HG02938 (cell line): Measurements from ENCODE around the gene GAREM1.
"Not testable (repeated sequence)": the region's sequence is repeated elsewhere in the genome, so short reads cannot be mapped to it uniquely, and the experiment has no call there.

Source experiments
- ATAC-seq: cut with Tn5 transposase; IDR thresholded peaks from one replicate; pipeline ENCODE4 v1.9.1; 2021; ENCODE audit warnings: mild to moderate bottlenecking, moderate library complexity; ENCODE audit not compliant: unreplicated experiment

Gene GAREM1

GRCh38 chr18:32372381-32373061 is 98.2 kb downstream of the GAREM1 start:
- ATAC-seq, result no peak

- ATAC-seq, result no peak
These were observed 98.7 kb downstream of the GAREM1 start for GRCh38 chr18:32372047-32372380.

GRCh38 chr18:32371384-32371783 is 99.3 kb downstream of the GAREM1 start:
- no peak for ATAC-seq

DNA sequence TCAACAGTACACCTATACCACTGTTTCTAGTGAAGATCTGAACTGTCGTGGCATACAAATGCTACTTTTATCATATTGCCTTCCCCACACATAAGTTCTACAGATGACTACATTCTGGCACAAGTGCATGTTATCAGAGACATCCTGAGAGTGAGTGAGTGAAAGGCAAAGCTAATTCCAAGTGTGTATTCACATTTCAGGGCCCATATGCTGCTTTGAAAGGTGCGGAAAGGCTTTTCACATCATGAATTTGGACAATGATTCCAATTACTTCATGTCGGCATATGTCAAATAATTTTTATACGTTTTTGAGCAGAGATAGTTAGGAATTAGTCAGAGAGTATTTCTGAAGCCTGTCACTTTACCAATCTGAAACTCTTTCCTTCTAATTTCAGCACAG is 101.7 kb downstream of the GAREM1 start:
- no peak for ATAC-seq

- no peak for ATAC-seq
These were observed 102.5 kb downstream of the GAREM1 start for GRCh38 chr18:32368170-32368569.

DNA sequence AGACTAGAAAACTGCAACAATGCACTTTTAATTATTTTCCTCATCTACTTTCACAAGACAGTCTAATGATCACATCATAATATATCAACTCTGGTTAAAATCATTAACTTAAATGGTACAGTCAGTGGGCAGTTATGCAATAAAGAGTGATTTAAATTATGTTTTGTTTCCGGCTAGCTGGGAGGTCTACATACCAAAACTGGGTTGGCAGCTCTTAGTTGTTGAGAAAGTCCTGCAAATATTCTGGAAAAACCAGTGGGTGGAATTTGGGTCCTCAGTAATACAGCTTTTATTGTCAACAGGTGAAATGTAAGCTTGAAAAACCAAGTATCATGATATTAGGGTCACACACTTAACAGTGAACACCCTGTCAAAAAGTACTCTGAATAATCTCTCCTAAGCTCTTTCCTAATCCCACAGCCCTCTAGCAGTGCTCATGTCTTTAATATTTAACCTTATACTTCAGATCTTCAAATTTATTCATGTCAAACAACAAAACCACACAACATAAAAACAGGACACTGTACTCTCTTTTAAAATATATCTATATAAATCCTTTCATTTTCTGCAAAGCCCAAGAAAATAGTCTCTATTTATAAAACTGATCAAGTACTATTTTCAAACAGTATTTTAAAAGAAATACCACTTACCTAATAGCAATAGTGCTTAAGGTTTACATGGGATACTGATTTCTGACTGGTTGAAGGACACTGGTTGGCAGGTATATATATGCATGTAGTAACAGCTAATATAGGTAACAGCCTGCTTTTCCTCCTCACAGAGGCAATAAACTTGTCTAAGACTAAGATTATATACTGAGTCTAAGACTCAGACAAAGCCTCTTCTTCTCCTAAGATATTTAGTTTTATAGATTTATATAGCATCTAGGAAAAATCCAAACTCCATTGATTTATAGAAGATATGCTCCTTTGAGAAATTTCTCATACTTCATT is 103.8 kb downstream of the GAREM1 start:
- ATAC-seq, result no peak

- no peak for ATAC-seq
These were observed 108.2 kb downstream of the GAREM1 start for GRCh38 chr18:32362484-32362883.

GRCh38 chr18:32360682-32361345 is 109.9 kb downstream of the GAREM1 start:
- no peak for ATAC-seq

- no peak for ATAC-seq
These were observed 112.2 kb downstream of the GAREM1 start for GRCh38 chr18:32358529-32358928.

- ATAC-seq, result no peak
These were observed 112.6 kb downstream of the GAREM1 start for GRCh38 chr18:32358075-32358474.

- no peak for ATAC-seq
These were observed 114.8 kb downstream of the GAREM1 start for GRCh38 chr18:32355896-32356295.

DNA sequence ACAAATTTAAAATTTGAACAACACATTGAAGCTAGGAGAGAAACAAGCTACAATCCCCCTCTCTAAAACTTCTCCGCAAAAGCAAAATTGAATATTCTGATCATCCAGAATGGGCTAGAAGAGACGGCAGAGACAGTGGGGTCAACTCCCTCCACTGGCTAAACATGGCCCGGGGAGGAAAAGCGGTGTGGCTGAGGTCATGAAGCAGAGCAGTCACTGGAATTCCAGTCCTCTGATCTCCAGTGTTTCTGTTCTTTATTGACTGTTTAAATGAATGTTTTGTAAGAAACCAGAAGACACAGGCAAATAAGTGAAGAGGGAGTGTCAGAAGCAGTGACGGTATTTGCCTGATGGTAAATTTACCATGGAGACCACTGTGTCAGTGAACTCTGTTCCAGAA is 116.2 kb downstream of the GAREM1 start:
- ATAC-seq, result no peak

DNA sequence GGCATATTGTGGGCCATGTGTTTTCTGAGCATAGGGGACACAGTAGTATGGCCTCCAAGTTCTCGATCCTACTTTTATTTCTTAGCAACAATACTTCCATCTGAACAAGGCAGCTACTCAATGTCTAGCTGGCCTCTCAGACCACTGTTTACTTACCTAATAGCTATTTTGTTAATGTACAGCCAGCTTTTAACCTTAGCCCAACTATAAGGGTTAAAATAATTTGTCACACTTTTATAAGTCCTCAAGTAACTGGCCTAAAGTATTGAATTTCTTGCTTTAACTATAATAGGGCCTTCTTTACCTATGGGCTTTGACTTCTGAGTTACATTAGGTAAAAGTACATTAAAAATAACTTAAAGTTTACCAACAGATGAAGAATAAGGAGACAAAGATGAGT is 117.4 kb downstream of the GAREM1 start:
- no peak for ATAC-seq

GRCh38 chr18:32351032-32351431 is 119.7 kb downstream of the GAREM1 start:
- no peak for ATAC-seq

DNA sequence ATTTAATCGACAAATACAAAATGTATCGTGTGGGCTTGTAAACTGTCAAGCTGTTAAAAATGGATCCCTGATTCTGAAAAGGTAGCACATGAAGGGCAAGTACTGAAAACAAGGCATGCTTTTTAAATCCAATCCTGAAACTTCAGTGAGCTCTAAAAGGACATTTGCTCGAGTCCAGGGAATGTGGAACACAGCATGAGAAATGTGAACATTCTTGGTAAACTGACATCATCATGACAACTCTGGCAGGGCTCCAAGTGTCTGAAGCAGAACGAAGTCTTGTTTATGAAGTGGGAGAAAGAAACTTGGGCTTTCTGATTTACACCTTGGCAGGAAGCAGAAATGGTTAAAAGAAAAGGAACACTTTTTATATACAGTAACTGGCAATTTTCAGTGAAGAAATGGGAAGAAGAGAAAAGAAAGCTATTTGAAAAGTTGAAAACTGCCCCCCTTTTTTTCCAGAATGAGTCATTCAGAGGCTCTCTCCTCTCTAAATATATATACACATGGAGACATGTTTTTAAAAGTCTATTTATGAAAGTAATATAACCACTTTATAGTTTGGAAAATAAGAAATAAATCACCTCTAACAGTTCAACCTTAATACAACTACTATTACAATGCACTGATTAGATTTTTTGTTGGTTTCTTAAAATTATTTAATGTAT is 120.8 kb downstream of the GAREM1 start:
- no peak for ATAC-seq

DNA sequence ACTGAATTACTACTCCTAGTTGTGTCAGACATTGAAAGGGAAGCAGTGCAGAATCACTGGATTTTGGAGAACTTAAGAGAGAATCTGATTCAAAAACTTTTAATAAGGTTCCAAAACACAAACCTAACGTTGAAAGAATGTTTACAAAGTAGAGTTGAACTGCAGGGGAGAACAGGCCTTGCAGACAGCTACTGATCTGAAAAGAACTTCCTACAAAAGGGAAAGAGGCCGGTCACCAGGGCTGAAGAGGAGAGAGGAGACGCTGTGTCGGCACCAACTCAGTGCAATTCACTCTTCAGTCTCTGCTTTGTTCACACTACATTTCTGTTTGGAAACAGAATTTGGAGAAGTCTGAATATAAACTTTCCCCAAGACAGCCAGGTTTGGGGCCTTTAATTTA is 124.0 kb downstream of the GAREM1 start:
- ATAC-seq, result no peak

GRCh38 chr18:32343634-32344033 is 127.0 kb downstream of the GAREM1 start:
- ATAC-seq, result no peak

- ATAC-seq, result not testable (repeated sequence)
These were observed 129.6 kb downstream of the GAREM1 start for GRCh38 chr18:32341112-32341511.

GRCh38 chr18:32339045-32339444 is 131.6 kb downstream of the GAREM1 start:
- no peak for ATAC-seq

GRCh38 chr18:32337821-32338220 is 132.9 kb downstream of the GAREM1 start:
- no peak for ATAC-seq

- no peak for ATAC-seq
These were observed 133.3 kb downstream of the GAREM1 start for GRCh38 chr18:32337347-32337746.
